HG03066 (cell line): ENCODE data around the gene MEX3C.

Experiments
- ATAC-seq: cut with Tn5 transposase; IDR thresholded peaks from one replicate; pipeline ENCODE4 v1.9.1; 2021; ENCODE audit warnings: low read depth; ENCODE audit not compliant: unreplicated experiment

MEX3C gene

GRCh38 chr18:51192026-51192425 lies 5.5 kb downstream of the MEX3C start:
- no peak for ATAC-seq

GRCh38 chr18:51191128-51191717 lies 6.3 kb downstream of the MEX3C start:
- ATAC-seq, result no peak

- ATAC-seq, result no peak
Observed at GRCh38 chr18:51190000-51190399, 7.5 kb downstream of the MEX3C start.

GRCh38 chr18:51188024-51188701 lies 9.3 kb downstream of the MEX3C start:
- ATAC-seq, result no peak

- no peak for ATAC-seq
Observed at GRCh38 chr18:51185075-51185474, 12.4 kb downstream of the MEX3C start.

- ATAC-seq, result no peak
Observed at GRCh38 chr18:51184091-51184457, 13.4 kb downstream of the MEX3C start.

GRCh38 chr18:51183372-51184090 lies 13.9 kb downstream of the MEX3C start:
- ATAC-seq, result no peak

GRCh38 chr18:51182824-51183223 lies 14.7 kb downstream of the MEX3C start:
- ATAC-seq, result no peak

- no peak for ATAC-seq
Observed at GRCh38 chr18:51171625-51172259, 25.7 kb downstream of the MEX3C start.

- no peak for ATAC-seq
Observed at GRCh38 chr18:51171223-51171622, 26.3 kb downstream of the MEX3C start.

- ATAC-seq, result no peak
Observed at GRCh38 chr18:51170664-51171063, 26.8 kb downstream of the MEX3C start.

- ATAC-seq, result no peak
Observed at GRCh38 chr18:51169731-51170130, 27.8 kb downstream of the MEX3C start.

GRCh38 chr18:51168960-51169662 lies 28.4 kb downstream of the MEX3C start:
- no peak for ATAC-seq

GRCh38 chr18:51168026-51168742 lies 29.3 kb downstream of the MEX3C start:
- ATAC-seq, result no peak

GRCh38 chr18:51165296-51165695 lies 32.2 kb downstream of the MEX3C start:
- no peak for ATAC-seq

GRCh38 chr18:51164761-51165281 lies 32.7 kb downstream of the MEX3C start:
- ATAC-seq, result no peak

- no peak for ATAC-seq
Observed at GRCh38 chr18:51164342-51164741, 33.1 kb downstream of the MEX3C start.

- ATAC-seq, result no peak
Observed at GRCh38 chr18:51163543-51163942, 33.9 kb downstream of the MEX3C start.

GRCh38 chr18:51162617-51163016 lies 34.9 kb downstream of the MEX3C start:
- no peak for ATAC-seq

GRCh38 chr18:51160646-51161045 lies 36.8 kb downstream of the MEX3C start:
- no peak for ATAC-seq
